ENCODE data around the gene MLEC.

GRCh38 chr12:120733574-120733973 is 46.6 kb downstream of the MLEC start:
- TF ChIP-seq ZFP30 (CRISPR knock-in tag; IDR thresholded peaks at IDR 0.05) (no peak), RARB (CRISPR knock-in tag; IDR thresholded peaks at IDR 0.05) (no peak), ZFP3 (CRISPR knock-in tag; IDR thresholded peaks at IDR 0.05) (no peak), SNAI2 (CRISPR knock-in tag; IDR thresholded peaks at IDR 0.05) (no peak), ARNTL (CRISPR knock-in tag; IDR thresholded peaks at IDR 0.05; ENCODE audit: borderline replicate concordance, low read depth) (no peak), ZNF565 (CRISPR knock-in tag; conservative IDR thresholded peaks at IDR 0.05; ENCODE audit: low read depth) (no peak), TCF4 (CRISPR knock-in tag; IDR thresholded peaks at IDR 0.05; ENCODE audit: borderline replicate concordance) (no peak), ZNF8 (CRISPR knock-in tag; IDR thresholded peaks at IDR 0.05) (no peak), PATZ1 (CRISPR knock-in tag; IDR thresholded peaks at IDR 0.05; ENCODE audit: borderline replicate concordance) (no peak), ZNF70 (CRISPR knock-in tag; IDR thresholded peaks at IDR 0.05) (no peak)
- TF ChIP-seq, protein P1, sequence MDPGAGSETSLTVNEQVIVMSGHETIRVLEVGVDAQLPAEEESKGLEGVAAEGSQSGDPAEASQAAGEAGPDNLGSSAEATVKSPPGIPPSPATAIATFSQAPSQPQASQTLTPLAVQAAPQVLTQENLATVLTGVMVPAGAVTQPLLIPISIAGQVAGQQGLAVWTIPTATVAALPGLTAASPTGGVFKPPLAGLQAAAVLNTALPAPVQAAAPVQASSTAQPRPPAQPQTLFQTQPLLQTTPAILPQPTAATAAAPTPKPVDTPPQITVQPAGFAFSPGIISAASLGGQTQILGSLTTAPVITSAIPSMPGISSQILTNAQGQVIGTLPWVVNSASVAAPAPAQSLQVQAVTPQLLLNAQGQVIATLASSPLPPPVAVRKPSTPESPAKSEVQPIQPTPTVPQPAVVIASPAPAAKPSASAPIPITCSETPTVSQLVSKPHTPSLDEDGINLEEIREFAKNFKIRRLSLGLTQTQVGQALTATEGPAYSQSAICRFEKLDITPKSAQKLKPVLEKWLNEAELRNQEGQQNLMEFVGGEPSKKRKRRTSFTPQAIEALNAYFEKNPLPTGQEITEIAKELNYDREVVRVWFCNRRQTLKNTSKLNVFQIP (CRISPR knock-in tag; IDR thresholded peaks at IDR 0.05; ENCODE audit: borderline replicate concordance, low read depth) = no peak
- TF ChIP-seq, protein P2, sequence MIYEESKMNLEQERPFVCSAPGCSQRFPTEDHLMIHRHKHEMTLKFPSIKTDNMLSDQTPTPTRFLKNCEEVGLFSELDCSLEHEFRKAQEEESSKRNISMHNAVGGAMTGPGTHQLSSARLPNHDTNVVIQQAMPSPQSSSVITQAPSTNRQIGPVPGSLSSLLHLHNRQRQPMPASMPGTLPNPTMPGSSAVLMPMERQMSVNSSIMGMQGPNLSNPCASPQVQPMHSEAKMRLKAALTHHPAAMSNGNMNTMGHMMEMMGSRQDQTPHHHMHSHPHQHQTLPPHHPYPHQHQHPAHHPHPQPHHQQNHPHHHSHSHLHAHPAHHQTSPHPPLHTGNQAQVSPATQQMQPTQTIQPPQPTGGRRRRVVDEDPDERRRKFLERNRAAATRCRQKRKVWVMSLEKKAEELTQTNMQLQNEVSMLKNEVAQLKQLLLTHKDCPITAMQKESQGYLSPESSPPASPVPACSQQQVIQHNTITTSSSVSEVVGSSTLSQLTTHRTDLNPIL (CRISPR knock-in tag; IDR thresholded peaks at IDR 0.05; ENCODE audit: low read depth) = no peak
- TF ChIP-seq, protein P3, sequence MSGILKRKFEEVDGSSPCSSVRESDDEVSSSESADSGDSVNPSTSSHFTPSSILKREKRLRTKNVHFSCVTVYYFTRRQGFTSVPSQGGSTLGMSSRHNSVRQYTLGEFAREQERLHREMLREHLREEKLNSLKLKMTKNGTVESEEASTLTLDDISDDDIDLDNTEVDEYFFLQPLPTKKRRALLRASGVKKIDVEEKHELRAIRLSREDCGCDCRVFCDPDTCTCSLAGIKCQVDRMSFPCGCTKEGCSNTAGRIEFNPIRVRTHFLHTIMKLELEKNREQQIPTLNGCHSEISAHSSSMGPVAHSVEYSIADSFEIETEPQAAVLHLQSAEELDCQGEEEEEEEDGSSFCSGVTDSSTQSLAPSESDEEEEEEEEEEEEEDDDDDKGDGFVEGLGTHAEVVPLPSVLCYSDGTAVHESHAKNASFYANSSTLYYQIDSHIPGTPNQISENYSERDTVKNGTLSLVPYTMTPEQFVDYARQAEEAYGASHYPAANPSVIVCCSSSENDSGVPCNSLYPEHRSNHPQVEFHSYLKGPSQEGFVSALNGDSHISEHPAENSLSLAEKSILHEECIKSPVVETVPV (CRISPR knock-in tag; IDR thresholded peaks at IDR 0.05) = no peak

Measured in SK-N-SH treated with all-trans-retinoic acid at 6 μM for 48 hours (cell line).